HG03108 (cell line): Measurements from ENCODE around the gene MRPL57.
"Not testable (repeated sequence)": the region's sequence is repeated elsewhere in the genome, so short reads cannot be mapped to it uniquely, and the experiment has no call there.

Experiments
- ATAC-seq: cut with Tn5 transposase; IDR thresholded peaks from one replicate; pipeline ENCODE4 v1.9.1; 2021; ENCODE audit warnings: moderate library complexity; ENCODE audit not compliant: unreplicated experiment

Gene MRPL57

DNA sequence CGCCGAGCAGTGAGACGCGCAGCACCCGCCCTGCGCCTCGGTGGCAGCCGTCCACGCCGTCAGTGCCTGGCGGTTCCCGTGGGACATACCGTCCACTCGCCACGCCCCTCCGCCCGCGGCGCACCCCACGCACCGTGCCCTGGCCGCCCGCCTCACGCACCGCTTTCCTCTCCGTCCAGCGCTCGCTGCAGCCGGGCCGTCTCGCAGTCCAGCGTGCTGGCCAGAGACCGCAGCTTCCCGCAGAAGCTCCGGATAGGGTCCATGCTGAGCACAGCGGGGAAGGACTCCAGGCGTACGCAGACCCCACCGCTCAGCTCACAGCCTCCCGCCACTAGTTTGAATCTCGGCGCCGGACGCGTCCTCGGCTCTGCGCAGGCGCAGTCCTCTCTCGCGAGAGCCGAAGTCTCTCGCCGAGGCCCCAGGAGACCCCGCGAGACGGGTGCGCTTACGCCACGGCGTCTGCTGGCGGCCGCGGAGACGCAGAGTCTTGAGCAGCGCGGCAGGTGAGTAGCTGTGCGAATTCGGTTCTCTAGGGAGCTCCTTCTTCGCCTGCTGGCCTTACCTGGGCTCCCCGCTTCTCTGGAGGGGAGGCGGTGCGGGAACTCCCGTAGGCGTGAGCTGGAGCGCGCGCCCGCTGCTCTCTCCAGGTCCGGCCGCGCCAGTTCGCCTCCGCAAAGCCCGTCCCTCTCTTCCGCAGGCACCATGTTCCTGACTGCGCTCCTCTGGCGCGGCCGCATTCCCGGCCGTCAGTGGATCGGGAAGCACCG, at the start of gene MRPL57, which contains the start of gene SKA3:
MRPL57 (plus strand) TSS at position 444 of the 767 bp plus-strand sequence; CDS start at position 703, 259 bp downstream.
SKA3 (minus strand) TSS at position 338 of the 767 bp plus-strand sequence; CDS start at position 263, 75 bp downstream.
- peak; percentile 87 for ATAC-seq

DNA sequence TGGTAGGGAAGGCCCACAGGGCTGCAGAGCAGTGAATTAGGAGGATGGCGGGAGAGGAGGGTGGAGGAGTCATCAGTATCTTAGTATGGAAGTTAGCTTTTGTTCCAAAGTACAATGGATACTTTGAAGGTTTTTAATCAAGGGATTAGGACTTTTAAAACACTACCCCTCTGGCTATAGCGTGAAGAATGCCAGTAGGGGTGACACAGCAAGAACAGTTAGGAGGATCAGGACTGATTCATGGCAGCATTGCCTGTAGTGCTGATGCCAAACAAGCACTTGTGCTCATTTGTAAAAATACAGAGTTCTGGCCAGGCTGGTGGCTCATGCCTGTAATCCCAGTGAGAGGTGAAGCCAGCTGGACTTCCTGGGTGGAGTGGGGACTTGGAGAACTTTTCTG, 46.3 kb upstream of the MRPL57 start:
- no peak for ATAC-seq

DNA sequence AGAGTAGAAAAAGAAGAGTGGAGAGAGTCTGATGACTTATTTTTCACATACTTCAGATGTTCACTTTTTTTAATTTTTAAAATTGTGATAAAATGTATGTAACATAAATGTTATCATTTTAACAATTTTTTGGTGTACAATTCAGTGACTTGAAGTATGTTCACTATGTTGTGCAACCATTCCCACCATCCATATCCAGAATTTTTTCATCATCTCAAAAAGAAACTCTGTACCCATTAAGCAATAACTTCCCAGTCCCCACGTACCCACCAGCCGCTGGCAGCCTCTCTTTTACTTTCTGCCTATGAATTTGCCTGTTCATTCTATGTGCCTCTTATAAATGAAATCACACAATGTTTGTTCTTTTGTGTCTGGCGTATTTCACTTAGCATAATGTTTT, 43.4 kb upstream of the MRPL57 start:
- ATAC-seq = no peak

DNA sequence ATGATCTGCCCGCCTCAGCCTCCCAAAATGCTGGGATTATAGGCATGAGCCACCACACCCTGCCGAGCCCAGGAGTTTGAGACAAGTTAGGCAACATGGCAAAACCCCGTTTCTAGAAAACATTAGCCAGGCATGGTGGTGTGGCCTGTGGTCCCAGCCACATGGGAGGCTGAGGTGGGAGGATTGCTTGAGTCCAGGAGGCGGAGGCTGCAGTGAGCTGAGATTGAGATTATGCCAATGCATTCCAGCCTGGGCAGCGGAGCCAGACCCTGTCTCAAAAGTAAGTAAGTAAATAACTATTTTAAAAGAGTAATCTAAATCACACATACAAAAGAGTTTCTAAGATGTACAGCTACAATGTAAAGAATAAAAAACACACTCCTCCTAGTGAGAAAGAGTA, 42.0 kb upstream of the MRPL57 start:
- ATAC-seq = no peak

DNA sequence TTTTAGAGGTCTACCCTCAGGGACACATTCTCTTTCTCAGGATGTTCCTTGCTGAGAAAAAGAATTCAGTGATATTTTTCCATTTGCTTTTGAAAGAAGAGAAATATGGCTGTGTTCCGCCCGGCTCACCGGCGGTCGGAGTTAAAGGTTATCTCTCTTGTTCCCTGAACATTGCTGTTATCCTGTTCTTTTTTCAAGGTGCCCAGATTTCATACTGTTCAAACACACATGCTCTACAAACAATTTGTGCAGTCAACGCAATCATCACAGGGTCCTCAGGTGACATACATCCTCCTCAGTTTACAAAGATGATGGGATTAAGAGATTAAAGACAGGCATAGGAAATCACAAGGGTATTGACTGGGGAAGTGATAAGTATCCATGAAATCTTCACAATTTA, 40.6 kb upstream of the MRPL57 start:
- not testable (repeated sequence) for ATAC-seq

DNA sequence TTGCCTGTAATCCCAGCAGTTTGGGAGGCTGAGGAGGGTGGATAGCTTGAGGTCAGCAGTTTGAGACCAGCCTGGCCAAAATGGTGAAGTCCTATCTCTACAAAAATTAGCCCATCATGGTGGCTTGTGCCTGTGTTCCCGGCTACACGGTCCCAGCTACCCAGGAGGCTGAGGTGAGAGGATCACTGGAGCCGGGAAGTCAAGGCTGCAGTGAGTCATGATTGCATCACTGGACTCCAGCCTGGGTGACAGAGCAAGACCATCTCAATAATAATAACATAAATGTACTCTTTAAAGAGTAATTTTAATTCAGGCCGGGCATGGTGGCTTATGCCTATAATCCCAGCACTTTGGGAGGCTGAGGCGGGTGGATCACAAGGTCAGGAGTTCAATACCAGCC, 38.8 kb upstream of the MRPL57 start:
- ATAC-seq = no peak

DNA sequence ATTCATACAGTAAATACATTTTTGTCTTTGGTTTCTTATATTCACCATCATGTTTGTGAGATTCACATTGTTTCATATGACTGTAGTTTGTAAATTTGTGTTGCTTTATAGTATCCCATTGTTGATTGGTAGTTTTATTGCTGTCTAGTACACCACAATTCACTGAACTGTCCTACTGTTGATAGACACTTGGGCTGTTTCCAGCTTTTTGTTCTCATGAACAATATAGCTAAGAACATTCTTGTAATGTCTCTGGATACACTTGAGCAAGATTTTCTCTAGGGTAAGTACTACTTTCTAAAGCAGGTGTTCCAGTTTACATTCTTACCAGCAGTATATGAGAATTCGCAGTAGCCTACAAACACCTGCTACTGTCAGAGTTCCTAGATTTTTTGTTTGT, 37.9 kb upstream of the MRPL57 start:
- ATAC-seq = no peak

DNA sequence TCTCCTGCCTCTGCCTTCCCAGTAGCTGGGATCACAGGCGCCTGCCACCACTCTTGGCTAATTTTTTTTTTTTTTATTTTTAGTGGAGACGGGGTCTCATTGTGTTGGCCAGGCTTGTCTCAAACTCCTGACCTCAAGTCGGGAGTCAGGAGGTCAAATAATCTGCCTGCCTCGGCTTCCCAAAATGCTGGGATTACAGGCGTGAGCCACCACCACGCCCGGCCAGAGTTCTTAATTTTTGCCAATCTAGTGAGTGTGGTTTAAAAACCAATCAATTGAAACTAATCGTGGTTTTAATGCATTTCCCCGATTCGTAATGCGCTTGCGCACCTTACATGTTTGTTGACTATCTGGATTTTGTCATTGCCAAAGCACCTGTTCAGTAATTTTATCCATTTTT, 37.1 kb upstream of the MRPL57 start:
- no peak for ATAC-seq

DNA sequence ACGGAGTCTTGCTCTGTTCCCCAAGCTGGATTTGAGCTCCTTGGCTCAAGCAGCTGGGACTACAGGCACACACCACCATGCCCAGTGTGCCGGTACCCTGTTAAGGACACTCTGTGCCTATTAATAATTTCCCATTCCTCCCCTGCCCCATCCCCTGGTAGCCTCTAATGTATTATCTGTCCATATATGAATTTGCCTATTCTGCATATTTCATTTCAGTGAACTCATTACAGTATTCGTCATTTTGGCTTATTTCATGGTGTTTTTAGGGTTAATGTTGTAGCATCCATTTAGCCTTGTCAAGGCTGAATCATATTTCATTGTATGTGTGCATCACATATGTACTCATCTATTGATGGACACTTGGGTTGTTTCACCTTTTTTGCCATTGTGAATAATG, 33.7 kb upstream of the MRPL57 start:
- ATAC-seq = no peak

DNA sequence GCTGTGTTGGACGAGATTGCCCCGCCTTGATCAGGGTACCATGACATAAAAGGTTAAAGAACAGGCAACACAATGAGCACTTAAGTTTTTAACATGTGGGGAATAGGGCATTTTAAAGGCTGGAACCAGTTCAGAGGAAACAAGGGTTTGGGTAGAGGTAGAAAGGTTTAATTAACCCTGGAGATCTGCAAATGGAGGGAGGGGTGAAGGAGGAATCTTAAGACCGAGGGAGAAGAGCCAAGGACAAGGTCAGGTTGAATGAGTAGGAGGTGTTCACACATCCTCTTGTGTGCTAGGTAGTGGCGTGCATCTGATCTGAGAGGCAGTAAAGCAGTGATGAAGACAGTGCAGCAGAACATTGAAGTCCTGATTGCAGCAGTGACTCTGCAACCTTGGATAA, 28.6 kb upstream of the MRPL57 start:
- ATAC-seq = no peak

DNA sequence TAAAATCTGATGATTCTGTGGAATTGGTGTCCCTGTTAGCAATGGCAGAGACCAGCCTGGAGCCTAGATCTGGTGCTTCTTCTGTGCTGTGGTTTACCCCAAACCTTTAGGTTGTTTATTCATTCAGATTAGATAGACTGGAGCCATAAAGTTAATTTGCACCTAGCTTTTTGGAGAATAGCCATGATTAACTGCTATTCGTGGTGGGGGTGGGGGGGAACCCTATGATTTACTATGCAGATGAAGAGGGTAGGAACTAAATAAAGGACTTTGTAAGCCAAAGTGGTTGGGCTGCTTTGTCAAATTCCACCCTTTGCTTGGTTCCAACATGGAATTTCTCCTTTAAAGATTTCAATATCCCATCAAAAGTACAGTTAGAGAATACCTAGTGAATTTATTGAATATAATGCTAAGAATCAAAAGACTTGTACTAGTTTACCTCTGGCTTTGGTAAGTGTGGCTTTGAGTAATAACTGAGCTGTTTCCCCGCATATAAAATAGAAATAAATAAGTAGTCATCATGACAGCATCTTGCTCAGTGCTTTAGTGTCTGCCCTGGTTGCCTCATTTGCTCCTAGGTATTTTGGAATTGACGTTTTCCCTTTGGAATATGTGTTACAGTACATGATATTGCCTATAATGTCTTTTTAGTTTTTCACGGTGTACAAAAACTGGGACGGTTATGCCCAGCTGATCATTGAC, 27.8 kb upstream of the MRPL57 start:
- ATAC-seq = no peak

DNA sequence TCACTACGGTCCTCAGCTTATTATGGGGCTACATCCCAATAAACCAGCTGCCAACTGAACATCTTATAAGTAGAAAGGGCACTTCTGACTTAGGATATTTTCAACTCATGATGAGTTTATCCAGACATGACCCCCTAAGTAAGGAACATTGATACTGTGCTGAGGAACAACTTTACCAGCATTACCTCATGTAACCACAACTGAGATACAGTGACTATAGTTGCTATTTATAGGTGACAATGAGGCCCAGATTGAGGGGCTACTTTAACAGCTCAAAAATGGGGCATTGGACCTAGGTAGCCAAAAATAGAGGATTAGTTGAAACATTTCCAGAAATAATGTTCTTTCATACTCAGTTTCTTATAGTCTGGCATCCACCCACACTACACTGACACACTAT, 26.9 kb upstream of the MRPL57 start:
- no peak for ATAC-seq

DNA sequence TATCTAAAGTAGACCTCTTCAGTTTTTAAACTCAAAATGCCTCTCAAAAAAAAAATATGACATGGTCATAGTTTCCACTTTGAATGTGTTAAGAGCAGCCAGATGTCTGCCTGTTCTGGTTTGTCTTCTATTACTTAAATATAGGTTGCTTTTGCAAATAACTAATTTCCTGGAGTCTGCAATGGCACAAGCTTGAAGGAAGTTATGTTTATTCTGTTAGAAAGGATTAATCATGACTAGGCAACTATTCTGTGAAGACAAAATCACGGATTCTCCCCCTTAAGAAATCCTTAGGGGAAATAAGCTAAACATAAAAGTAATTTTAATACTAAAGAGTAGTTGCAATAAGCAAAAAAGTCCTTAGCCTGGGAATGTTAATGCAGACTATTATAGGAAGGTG, 26.4 kb upstream of the MRPL57 start:
- no peak for ATAC-seq

DNA sequence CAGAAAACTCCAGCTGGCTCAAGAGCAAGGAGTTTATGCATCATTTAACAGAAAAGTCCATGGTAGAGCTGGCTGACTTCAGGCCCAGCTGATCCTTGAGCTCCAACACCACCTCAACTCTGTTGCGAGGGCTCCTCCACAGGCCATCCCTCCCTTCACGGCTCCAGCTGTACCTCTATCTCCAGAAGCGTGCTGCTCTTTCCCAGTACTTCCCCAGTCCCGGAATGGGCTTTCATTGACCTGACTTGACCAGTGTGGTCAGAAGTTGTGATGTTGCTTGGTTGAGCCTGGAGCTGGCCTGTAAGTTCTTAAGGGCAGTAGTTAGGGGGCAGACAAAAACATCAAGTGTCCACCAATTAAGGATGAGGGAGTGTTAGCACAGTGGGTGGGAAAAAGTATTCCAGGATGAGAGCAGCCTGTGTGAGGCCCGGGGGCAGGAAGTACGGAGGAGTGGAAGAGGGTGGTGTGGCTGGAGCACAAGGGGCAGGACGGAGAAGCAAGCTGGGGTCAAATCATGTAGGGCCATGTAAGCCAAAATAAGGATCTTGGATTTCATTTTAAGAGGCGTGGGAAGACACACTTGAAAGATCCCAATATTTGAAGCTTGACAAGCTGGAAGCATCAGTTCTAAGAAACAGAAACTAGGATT, 24.1 kb upstream of the MRPL57 start:
- no peak for ATAC-seq

DNA sequence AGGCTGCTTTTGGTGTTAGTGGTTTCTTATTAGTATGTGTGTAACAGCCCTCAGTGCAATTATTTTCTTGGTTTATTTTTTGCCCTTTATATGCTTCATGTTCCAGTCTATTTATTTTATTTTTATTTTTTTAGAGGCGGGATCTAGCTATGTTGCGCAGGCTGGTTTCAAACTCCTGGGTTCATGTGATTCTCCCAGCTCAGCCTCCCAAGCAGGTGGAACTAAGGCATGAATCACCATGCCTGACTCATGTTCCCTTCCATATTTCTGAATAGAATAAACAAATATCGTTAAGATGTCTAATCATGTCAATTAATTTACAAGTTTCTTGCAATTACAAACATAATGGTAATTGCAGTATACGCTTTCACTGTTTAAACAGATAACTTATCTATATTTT, 11.8 kb upstream of the MRPL57 start:
- no peak for ATAC-seq

DNA sequence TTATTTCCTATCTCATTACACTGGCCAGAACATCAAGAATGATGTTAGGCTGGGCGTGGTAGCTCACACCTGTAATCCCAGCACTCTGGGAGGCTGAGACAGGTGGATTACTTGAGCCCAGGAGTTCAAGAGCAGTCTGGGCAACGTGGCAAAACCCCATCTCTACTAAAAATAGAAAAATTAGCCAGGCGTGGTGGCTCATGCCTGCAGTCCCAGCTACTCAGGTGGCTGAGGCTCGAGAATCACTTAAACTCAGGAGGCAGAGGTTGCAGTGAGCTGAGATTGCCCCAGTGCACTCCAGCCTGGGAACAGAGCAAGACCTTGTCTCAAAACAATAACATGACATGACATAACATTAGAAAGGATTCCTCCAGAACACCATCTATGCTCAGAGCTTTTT, 10.9 kb upstream of the MRPL57 start:
- not testable (repeated sequence) for ATAC-seq

DNA sequence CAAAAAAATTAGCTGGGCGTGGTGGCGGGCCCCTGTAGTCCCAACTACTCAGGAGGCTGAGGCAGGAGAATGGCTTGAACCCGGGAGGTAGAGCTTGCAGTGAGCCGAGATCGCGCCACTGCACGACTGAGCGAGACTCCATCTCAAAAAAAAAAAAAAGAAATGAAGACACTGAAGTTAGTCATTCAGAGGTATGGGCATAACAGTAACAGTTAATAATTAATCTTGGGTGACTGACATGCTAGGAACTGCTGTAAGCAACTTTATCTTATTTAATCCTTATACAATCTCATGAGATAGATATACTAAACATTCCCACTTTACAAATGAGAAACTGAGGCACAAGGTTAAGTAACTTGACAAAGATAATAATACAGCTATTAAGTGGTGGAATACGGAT, 5.0 kb upstream of the MRPL57 start:
- no peak for ATAC-seq

DNA sequence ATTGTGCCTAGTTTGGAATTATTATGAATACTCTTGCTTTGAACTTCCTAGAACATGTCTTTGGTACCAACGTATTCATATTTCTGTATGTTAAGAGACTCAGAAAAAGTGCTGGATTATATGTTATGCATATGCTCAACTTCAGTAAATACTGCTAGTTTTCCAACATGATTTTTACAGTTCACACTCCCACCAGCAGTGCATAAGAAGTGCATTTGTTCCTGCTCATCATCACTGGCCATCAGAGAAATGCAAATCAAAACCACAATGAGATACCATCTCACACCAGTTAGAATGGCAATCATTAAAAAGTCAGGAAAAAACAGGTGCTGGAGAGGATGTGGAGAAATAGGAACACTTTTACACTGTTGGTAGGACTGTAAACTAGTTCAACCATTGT, 2.7 kb upstream of the MRPL57 start:
- not testable (repeated sequence) for ATAC-seq

DNA sequence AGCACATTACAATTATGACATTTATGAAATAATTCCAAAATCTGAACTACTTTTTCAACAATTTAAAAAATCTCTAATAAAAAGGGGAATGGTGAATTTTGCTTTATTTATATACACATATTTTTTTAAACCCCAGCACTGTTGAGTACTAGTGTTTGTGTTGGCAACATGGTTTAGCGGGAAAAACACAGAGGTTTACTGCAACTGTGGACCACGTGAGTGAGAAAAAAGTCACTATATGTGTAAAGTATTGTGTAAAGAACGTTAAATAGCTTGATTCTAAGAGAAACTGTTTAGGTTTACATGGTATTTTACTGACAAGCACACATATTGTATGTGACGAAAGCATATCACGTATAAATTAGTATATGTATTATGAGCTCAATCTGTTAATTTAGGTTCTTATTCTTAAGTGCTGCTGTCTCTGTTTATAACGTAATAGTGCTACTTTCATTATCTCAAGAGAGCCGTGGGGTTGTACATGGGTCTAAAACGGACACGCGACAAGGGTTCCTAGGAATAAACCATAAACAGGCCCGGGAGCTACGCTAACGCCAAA, 723 bp upstream of the MRPL57 start:
- no peak for ATAC-seq

DNA sequence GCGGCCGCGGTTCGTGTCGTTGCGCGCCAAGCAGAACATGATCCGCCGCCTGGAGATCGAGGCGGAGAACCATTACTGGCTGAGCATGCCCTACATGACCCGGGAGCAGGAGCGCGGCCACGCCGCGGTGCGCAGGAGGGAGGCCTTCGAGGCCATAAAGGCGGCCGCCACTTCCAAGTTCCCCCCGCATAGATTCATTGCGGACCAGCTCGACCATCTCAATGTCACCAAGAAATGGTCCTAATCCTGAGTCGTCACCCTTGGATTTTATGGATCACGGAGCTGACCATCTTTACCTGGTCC, 475 bp downstream of the MRPL57 start:
- ATAC-seq = peak; percentile 17

DNA sequence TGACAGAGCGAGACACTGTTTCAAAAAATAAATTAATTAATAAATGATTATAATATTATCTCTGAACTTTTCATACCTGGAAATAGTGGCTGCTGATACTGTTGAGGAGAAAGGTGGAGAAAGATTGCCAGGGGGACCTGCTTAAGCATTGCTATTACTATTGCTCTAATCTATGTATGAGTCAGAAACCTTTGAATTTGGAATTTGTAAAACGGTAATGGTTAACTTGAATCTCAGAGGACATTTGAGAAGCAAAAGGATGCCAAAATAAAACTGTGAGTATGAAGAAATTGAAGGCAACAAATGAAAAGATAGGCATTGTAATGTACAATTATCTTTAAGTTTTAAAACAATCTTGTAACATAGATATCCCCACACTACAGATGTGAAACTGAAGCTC, 5.2 kb downstream of the MRPL57 start:
- no peak for ATAC-seq

DNA sequence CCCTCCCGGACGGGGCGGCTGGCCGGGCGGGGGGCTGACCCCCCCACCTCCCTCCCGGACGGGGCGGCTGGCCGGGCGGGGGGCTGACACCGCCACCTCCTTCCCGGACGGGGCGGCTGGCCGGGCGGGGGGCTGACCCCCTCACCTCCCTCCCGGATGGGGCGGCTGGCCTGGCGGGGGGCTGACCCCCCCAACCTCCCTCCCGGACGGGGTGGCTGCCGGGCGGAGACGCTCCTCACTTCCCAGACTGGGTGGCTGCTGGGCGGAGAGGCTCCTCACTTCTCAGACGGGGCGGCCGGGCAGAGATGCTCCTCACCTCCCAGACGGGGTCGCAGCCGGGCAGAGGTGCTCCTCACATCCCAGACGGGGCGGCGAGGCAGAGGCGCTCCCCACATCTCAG, 10.0 kb downstream of the MRPL57 start:
- not testable (repeated sequence) for ATAC-seq
